Fibroblast of lung (primary cell): Measurements from ENCODE around the gene CRYL1. TPM values are rescaled to one million over a fixed set of nuclear protein-coding genes. Genes with fewer than 3 reads are reported as not detected.

ENCODE experiments used
- DNase-seq, 2 donors: peaks; one replicate each; pipeline versions ENCODE4 v3.0.0 to v3.0.0-alpha.2; 2010; ENCODE audit warnings: low read depth in 2 of 2
- H2AFZ ChIP-seq: 2 replicates; pipeline ENCODE4 v1.5.1; 2012; ENCODE audit warnings: low read length, control low read depth, inconsistent platforms
- H3K27ac ChIP-seq: 2 replicates; pipeline ENCODE4 v1.5.1; 2011; ENCODE audit warnings: low read length, control low read depth; ENCODE audit not compliant: insufficient read depth
- H3K27me3 ChIP-seq: 2 replicates; pipeline ENCODE4 v1.5.1; 2011; ENCODE audit warnings: mild to moderate bottlenecking, low read length; ENCODE audit not compliant: control insufficient read depth, insufficient read depth
- H3K36me3 ChIP-seq: 2 replicates; pipeline ENCODE4 v1.5.1; 2011; ENCODE audit warnings: low read length; ENCODE audit not compliant: control insufficient read depth, insufficient read depth
- H3K4me1 ChIP-seq: 2 replicates; pipeline ENCODE4 v1.5.1; 2011; ENCODE audit warnings: low read length; ENCODE audit not compliant: control insufficient read depth, insufficient read depth; ENCODE audit errors: extremely low read depth
- H3K4me2 ChIP-seq: 2 replicates; pipeline ENCODE4 v1.5.1; 2011; ENCODE audit warnings: low read length, control low read depth; ENCODE audit not compliant: insufficient read depth; ENCODE audit errors: extremely low read depth
- H3K4me3 ChIP-seq, 4 experiments: fragments of 200-600 bp in 1 of 4; sonication (generic) in 1 of 4; replicated peaks in 1 of 4; 2 replicates each; pipeline ENCODE4 v1.5.1; 2011 to 2016; ENCODE audit warnings: low read length in 4 of 4, low read depth in 3 of 4, mild to moderate bottlenecking in 3 of 4, control low read depth in 2 of 4, inconsistent platforms in 1 of 4, mixed read lengths in 1 of 4; ENCODE audit not compliant: insufficient read depth in 1 of 4; ENCODE audit errors: control extremely low read depth in 1 of 4
- H3K79me2 ChIP-seq: 2 replicates; pipeline ENCODE4 v1.5.1; 2012; ENCODE audit warnings: mild to moderate bottlenecking, low read length, inconsistent platforms; ENCODE audit not compliant: control insufficient read depth, insufficient read depth
- H3K9ac ChIP-seq: 2 replicates; pipeline ENCODE4 v1.5.1; 2011; ENCODE audit warnings: mild to moderate bottlenecking, low read length, control low read depth; ENCODE audit not compliant: insufficient read depth
- H3K9me3 ChIP-seq: 2 replicates; pipeline ENCODE4 v1.5.1; 2012; ENCODE audit warnings: low read depth, low read length; ENCODE audit not compliant: control insufficient read depth, insufficient read depth
- H4K20me1 ChIP-seq: 2 replicates; pipeline ENCODE4 v1.5.1; 2011; ENCODE audit warnings: low read length; ENCODE audit not compliant: control insufficient read depth, insufficient read depth; ENCODE audit errors: extremely low read depth
- CTCF ChIP-seq, 2 donors: IDR thresholded peaks in 1 of 2; conservative IDR thresholded peaks in 1 of 2; 1 replicate in 1 of 2; 2 replicates in 1 of 2; pipeline ENCODE4 v1.5.1; 2011 to 2012; ENCODE audit warnings: low read length in 2 of 2, control low read depth in 1 of 2, inconsistent platforms in 1 of 2, low read depth in 1 of 2, mild to moderate bottlenecking in 1 of 2
- EZH2 ChIP-seq: IDR thresholded peaks from 2 replicates; pipeline ENCODE4 v1.5.1; 2012; ENCODE audit warnings: low read length, control low read depth, mild to moderate bottlenecking; ENCODE audit errors: missing control alignments
- polyA plus RNA-seq, 2 donors: library from polyadenylated mRNA; depleted of rRNA in 1 of 2; stranded (reverse) in 1 of 2; unstranded in 1 of 2; fragments of >200 nt; gene quantifications; 2 replicates each; pipeline ENCODE4 v1.2.1, GENCODE V29; 2011 to 2012; ENCODE audit warnings: missing spikeins in 1 of 2
- total RNA-seq: library from RNA; depleted of rRNA; stranded (reverse); fragments of >200 nt; gene quantifications from 2 replicates; pipeline ENCODE4 v1.2.1, GENCODE V29; 2014

The CRYL1 gene
- total and polyA plus RNA-seq, 2 donors (not counting 1 experiment from before 2014, with no cell fraction given), result 18.3 to 20.1 TPM

- no peaks in the 10 kb centered on the region for H3K27me3 ChIP-seq
- H2AFZ ChIP-seq, result no peak overlapping the region
- no peak overlapping the region for H3K4me3 ChIP-seq
- no peak for TF ChIP-seq EZH2
- TF ChIP-seq CTCF (conservative IDR thresholded peaks at IDR 0.05 in 1 of 2, IDR thresholded peaks at IDR 0.05 in 1 of 2; ENCODE audit: low read depth in 1 of 2, low read length in 2 of 2), result no peak
- no peaks in the 10 kb centered on the region for H3K9me3 ChIP-seq
- no peaks in the 10 kb centered on the region for H3K79me2 ChIP-seq
- no peak overlapping the region for H3K27ac ChIP-seq
- no peaks in the 10 kb centered on the region for H3K4me1 ChIP-seq
- DNase-seq, result no peak
- H3K9ac ChIP-seq, result no peak overlapping the region
- no peaks in the 10 kb centered on the region for H4K20me1 ChIP-seq
- no peaks in the 10 kb centered on the region for H3K36me3 ChIP-seq
- H3K4me2 ChIP-seq, result no peak overlapping the region
These were observed 83.3 kb downstream of the CRYL1 start for GRCh38 chr13:20442375-20442774.

GRCh38 chr13:20441879-20442278 is 83.8 kb downstream of the CRYL1 start:
- DNase-seq, result peak in 1 of 2 donors; percentile 85

GRCh38 chr13:20441056-20441455 is 84.6 kb downstream of the CRYL1 start:
- Histone ChIP-seq H3K36me3 (no peaks in the 10 kb centered on the region), H3K9me3 (no peaks in the 10 kb centered on the region), H3K4me3 (no peak overlapping the region), H3K4me1 (no peaks in the 10 kb centered on the region), H3K27me3 (no peaks in the 10 kb centered on the region), H3K9ac (no peak overlapping the region), H3K4me2 (no peak overlapping the region), H3K79me2 (no peaks in the 10 kb centered on the region), H3K27ac (no peak overlapping the region), H4K20me1 (no peaks in the 10 kb centered on the region), H2AFZ (no peak overlapping the region)
- no peak for TF ChIP-seq CTCF (conservative IDR thresholded peaks at IDR 0.05 in 1 of 2, IDR thresholded peaks at IDR 0.05 in 1 of 2; ENCODE audit: low read depth in 1 of 2, low read length in 2 of 2)
- TF ChIP-seq EZH2, result no peak
- DNase-seq, result peak in 1 of 2 donors; percentile 55

More at GRCh38 chr13:20441879-20442278, 83.8 kb downstream of the CRYL1 start:
- H4K20me1 ChIP-seq, result no peaks in the 10 kb centered on the region
- no peaks in the 10 kb centered on the region for H3K4me1 ChIP-seq
- H3K27ac ChIP-seq, result no peak overlapping the region
- no peak overlapping the region for H3K4me3 ChIP-seq
- H2AFZ ChIP-seq, result no peak overlapping the region
- no peak overlapping the region for H3K9ac ChIP-seq
- no peak overlapping the region for H3K4me2 ChIP-seq
- H3K79me2 ChIP-seq, result no peaks in the 10 kb centered on the region
- no peaks in the 10 kb centered on the region for H3K27me3 ChIP-seq
- TF ChIP-seq CTCF (conservative IDR thresholded peaks at IDR 0.05 in 1 of 2, IDR thresholded peaks at IDR 0.05 in 1 of 2; ENCODE audit: low read depth in 1 of 2, low read length in 2 of 2), result no peak
- TF ChIP-seq EZH2, result no peak
- no peaks in the 10 kb centered on the region for H3K9me3 ChIP-seq
- H3K36me3 ChIP-seq, result no peaks in the 10 kb centered on the region
